OCI-LY7 (cell line): ENCODE results near the gene REEP3. TPM values are rescaled to one million over a fixed set of nuclear protein-coding genes. Genes with fewer than 3 reads are reported as not detected.
"Not testable (repeated sequence)": the region's sequence is repeated elsewhere in the genome, so short reads cannot be mapped to it uniquely, and the experiment has no call there.

Experiments
- BruUV-seq: library from RNA; stranded (reverse); fragments of 400-500 nt; replicated peaks from 2 replicates; lab custom pipeline; 2021; lab: Mats Ljungman, UMichigan
- CTCF ChIA-PET: fragments of 300-600 bp; sonication (Branson Sonifier 250); formaldehyde crosslinking; loops from one replicate; lab custom pipeline; 2022; ENCODE audit warnings: antibody characterized with exemption; ENCODE audit not compliant: unreplicated experiment; lab: Charles Lee
- POLR2A ChIA-PET: fragments of 300-600 bp; sonication (Branson Sonifier 250); formaldehyde crosslinking; loops from one replicate; lab custom pipeline; 2022; ENCODE audit warnings: antibody characterized with exemption; lab: Charles Lee
- DNase-seq: peaks from one replicate; pipeline ENCODE4 v3.0.0-alpha.2; 2015; ENCODE audit warnings: low spot score
- H2AFZ ChIP-seq: fragments of 200-600 bp; sonication (generic), shearing (Covaris generic); 2 replicates; pipeline ENCODE4 v1.6.1; 2014; ENCODE audit warnings: mild to moderate bottlenecking, antibody characterized with exemption, low read length, moderate library complexity
- H3K27ac ChIP-seq: fragments of 200-600 bp; sonication (generic); 2 replicates; pipeline ENCODE4 v1.5.1; 2014; ENCODE audit warnings: mixed run types, low read depth, mild to moderate bottlenecking, moderate library complexity, low read length, inconsistent platforms; ENCODE audit not compliant: poor library complexity, severe bottlenecking
- H3K36me3 ChIP-seq: fragments of 200-600 bp; sonication (generic); 2 replicates; pipeline ENCODE4 v1.6.1; 2014; ENCODE audit warnings: mild to moderate bottlenecking, antibody characterized with exemption, low read length, moderate library complexity, mixed read lengths; ENCODE audit not compliant: insufficient read depth
- H3K4me1 ChIP-seq: fragments of 200-600 bp; sonication (generic); 2 replicates; pipeline ENCODE4 v1.5.1; 2014; ENCODE audit warnings: mild to moderate bottlenecking, low read length; ENCODE audit not compliant: insufficient read depth, poor library complexity, severe bottlenecking
- H3K4me2 ChIP-seq: fragments of 200-600 bp; sonication (generic); 2 replicates; pipeline ENCODE4 v1.6.1; 2014; ENCODE audit warnings: mild to moderate bottlenecking, low read length
- H3K4me3 ChIP-seq: fragments of 200-600 bp; sonication (generic); 2 replicates; pipeline ENCODE4 v1.5.1; 2014; ENCODE audit warnings: mild to moderate bottlenecking, low read depth, low read length; ENCODE audit not compliant: poor library complexity, severe bottlenecking
- H3K79me2 ChIP-seq: fragments of 200-600 bp; sonication (generic); 2 replicates; pipeline ENCODE4 v1.6.1; 2016; ENCODE audit warnings: low read depth, mild to moderate bottlenecking, low read length, moderate library complexity, mixed read lengths; ENCODE audit not compliant: insufficient read depth
- H3K9me2 ChIP-seq: fragments of 200-600 bp; sonication (generic); 2 replicates; pipeline ENCODE4 v1.6.1; 2016; ENCODE audit warnings: mild to moderate bottlenecking, low read length, mixed read lengths; ENCODE audit not compliant: insufficient read depth
- H3K9me3 ChIP-seq: fragments of 200-600 bp; sonication (generic); 2 replicates; pipeline ENCODE4 v1.6.1; 2014; ENCODE audit warnings: mild to moderate bottlenecking, mixed run types, low read length, mixed read lengths
- H4K20me1 ChIP-seq: fragments of 200-600 bp; sonication (generic); 2 replicates; pipeline ENCODE4 v1.6.1; 2014; ENCODE audit warnings: mild to moderate bottlenecking, antibody characterized with exemption, low read length, moderate library complexity, mixed read lengths; ENCODE audit not compliant: insufficient read depth
- CTCF ChIP-seq: fragments of 200-600 bp; sonication (generic); conservative IDR thresholded peaks from 2 replicates; pipeline ENCODE4 v1.5.1; 2014; ENCODE audit warnings: mild to moderate bottlenecking, antibody characterized with exemption, low read length, moderate library complexity, mixed read lengths
- EZH2phosphoT487 ChIP-seq: fragments of 200-600 bp; sonication (generic); IDR thresholded peaks from 2 replicates; pipeline ENCODE4 v1.6.1; 2018; ENCODE audit warnings: low read depth, borderline replicate concordance, mild to moderate bottlenecking, mixed run types, antibody characterized with exemption, low read length, moderate library complexity, mixed read lengths
- intact Hi-C: fragments of 100-400 bp; cut with micrococcal nuclease; formaldehyde crosslinking; loops from one replicate; pipeline ENCODE4 v1.10.0; 2022; ENCODE audit not compliant: unreplicated experiment
- total RNA-seq, 2 experiments: library from RNA; depleted of rRNA in 1 of 2; stranded (reverse); fragments of >200 nt in 1 of 2; shearing (Covaris generic) in 1 of 2; gene quantifications; 2 replicates each; pipeline ENCODE4 v1.2.3, GENCODE V29; 2014 to 2022

Gene REEP3
- total RNA-seq, 2 experiments from 2014 or later, result 3.6 to 11.0 TPM

- ChIA-PET POLR2A (no interaction called here), CTCF (no interaction called here)
- BruUV-seq, result no TSS peak
- H4K20me1 ChIP-seq, result no peaks in the 10 kb centered on the region
- TF ChIP-seq EZH2phosphoT487 (no peak), CTCF (no peak)
- H3K36me3 ChIP-seq, result no peaks in the 10 kb centered on the region
- no peak for DNase-seq
- no peak overlapping the region for H3K4me3 ChIP-seq
- intact Hi-C loops, result no loop called here
- H3K4me2 ChIP-seq, result no peak overlapping the region
- no peaks in the 10 kb centered on the region for H3K9me2 ChIP-seq
- H3K9me3 ChIP-seq, result no peaks in the 10 kb centered on the region
- H3K4me1 ChIP-seq, result no peaks in the 10 kb centered on the region
- no peaks in the 10 kb centered on the region for H3K79me2 ChIP-seq
- H3K27ac ChIP-seq, result no peak overlapping the region
- H2AFZ ChIP-seq, result no peak overlapping the region
Observed at GRCh38 chr10:63653747-63654146, 132.5 kb downstream of the REEP3 start.

GRCh38 chr10:63657761-63658160 is 136.6 kb downstream of the REEP3 start:
- H3K36me3 ChIP-seq, result no peaks in the 10 kb centered on the region
- H3K79me2 ChIP-seq, result no peaks in the 10 kb centered on the region
- no peak overlapping the region for H2AFZ ChIP-seq
- no TSS peak for BruUV-seq
- no peak overlapping the region for H3K27ac ChIP-seq
- no peaks in the 10 kb centered on the region for H3K9me2 ChIP-seq
- ChIA-PET CTCF (no interaction called here), POLR2A (no interaction called here)
- intact Hi-C loops, result no loop called here
- H3K4me1 ChIP-seq, result no peaks in the 10 kb centered on the region
- no peak overlapping the region for H3K4me3 ChIP-seq
- DNase-seq, result no peak
- TF ChIP-seq EZH2phosphoT487, result no peak
- no peaks in the 10 kb centered on the region for H3K9me3 ChIP-seq
- no peak overlapping the region for H3K4me2 ChIP-seq
- no peaks in the 10 kb centered on the region for H4K20me1 ChIP-seq

- intact Hi-C loops, H3K4me1 ChIP-seq, H2AFZ ChIP-seq: not testable (repeated sequence)
Observed at GRCh38 chr10:63660941-63661340, 139.7 kb downstream of the REEP3 start.

More at GRCh38 chr10:63660941-63661340, 139.7 kb downstream of the REEP3 start:
- H3K79me2 ChIP-seq, H3K9me2 ChIP-seq, H3K9me3 ChIP-seq, H3K27ac ChIP-seq, DNase-seq, BruUV-seq, H3K4me3 ChIP-seq, H4K20me1 ChIP-seq, H3K4me2 ChIP-seq, H3K36me3 ChIP-seq: not testable (repeated sequence)
- ChIA-PET POLR2A (interaction anchor here (0.6 to 1.3 kb wide), 2 partner anchors 11 to 148 kb away, joined by 3 read pairs; no protein-coding TSS in a partner anchor), CTCF (interaction anchor here (0.6 kb wide), 1 partner anchor 1234 kb away, joined by 10 read pairs; no protein-coding TSS in a partner anchor)
